Measurements from ENCODE around the gene ZBTB1.

Gene ZBTB1

DNA sequence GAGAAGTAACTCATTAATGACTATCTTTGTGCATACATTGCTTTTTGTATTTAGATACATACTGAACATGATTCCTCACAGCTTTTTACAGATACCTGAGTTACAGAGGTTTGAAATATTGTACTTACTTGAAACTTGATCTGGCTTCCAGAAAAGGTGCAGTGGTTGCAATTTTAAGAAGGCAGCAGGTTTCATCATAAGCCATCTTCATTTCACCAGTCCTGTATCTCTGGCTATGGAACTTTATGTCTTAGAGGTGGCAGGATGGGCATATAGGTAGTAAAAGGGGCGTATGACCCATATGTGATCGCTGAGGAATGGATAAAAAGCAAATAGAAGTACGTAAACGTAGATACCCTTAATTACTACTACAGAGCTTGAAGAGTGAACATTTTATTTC is 13.7 kb downstream of the ZBTB1 start:
- in situ Hi-C loops (cut with HindIII; ENCODE audit: low pct_unique_long_range_greater_than_20kb, low sequenced_read_pairs): no loop called here
- no peak for TF ChIP-seq JUND (IDR thresholded peaks at IDR 0.05; ENCODE audit: low read depth)

DNA sequence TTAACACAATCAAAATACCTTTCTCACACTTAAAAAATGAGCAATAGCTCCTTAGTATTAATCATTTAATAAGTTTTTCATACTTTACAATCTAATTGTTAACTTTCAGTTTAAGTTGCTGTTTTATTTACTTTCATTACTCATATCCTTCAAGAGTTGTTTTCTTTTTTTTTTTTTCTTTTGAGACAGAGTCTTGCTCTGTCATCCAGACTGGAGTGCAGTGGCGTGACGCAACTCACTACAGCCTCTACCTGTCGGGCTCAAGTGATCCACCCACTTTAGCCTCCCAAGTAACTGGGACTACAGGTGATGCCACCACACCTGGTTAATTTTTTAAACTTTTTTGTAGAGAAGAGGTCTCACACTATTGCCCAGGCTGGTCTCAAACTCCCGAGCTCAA is 16.1 kb downstream of the ZBTB1 start:
- DNase-seq (ENCODE audit: low read depth in 1 of 2, low spot score in 1 of 2): no peak
- in situ Hi-C loops (cut with HindIII; ENCODE audit: low pct_unique_long_range_greater_than_20kb, low sequenced_read_pairs): no loop called here
- TF ChIP-seq JUND (IDR thresholded peaks at IDR 0.05; ENCODE audit: low read depth): no peak

More for the DNA sequence above, 13.7 kb downstream of the ZBTB1 start:
- DNase-seq (ENCODE audit: low read depth in 1 of 2, low spot score in 1 of 2): no peak

DNA sequence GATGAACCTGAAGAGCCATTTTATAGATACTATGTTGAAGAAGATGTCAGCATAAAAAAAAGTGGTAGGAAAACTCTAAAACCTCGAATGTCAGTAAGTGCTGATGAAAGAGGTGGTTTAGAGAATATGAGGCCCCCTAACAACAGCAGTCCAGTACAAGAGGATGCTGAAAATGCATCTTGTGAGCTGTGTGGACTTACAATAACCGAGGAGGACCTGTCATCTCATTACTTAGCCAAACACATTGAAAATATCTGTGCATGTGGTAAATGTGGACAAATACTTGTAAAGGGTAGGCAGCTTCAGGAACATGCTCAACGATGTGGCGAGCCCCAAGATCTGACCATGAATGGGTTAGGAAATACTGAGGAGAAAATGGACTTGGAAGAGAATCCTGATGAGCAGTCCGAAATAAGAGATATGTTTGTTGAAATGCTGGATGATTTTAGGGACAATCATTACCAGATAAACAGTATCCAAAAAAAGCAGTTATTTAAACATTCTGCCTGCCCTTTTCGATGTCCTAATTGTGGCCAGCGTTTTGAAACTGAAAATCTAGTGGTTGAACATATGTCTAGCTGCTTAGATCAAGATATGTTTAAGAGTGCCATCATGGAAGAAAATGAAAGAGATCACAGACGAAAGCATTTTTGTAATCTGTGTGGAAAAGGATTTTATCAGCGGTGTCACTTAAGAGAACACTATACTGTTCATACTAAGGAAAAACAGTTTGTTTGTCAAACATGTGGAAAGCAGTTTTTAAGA is 18.2 kb downstream of the ZBTB1 start:
- TF ChIP-seq JUND (IDR thresholded peaks at IDR 0.05; ENCODE audit: low read depth): no peak
- no peak for DNase-seq (ENCODE audit: low read depth in 1 of 2, low spot score in 1 of 2)
- in situ Hi-C loops (cut with HindIII; ENCODE audit: low pct_unique_long_range_greater_than_20kb, low sequenced_read_pairs): no loop called here

DNA sequence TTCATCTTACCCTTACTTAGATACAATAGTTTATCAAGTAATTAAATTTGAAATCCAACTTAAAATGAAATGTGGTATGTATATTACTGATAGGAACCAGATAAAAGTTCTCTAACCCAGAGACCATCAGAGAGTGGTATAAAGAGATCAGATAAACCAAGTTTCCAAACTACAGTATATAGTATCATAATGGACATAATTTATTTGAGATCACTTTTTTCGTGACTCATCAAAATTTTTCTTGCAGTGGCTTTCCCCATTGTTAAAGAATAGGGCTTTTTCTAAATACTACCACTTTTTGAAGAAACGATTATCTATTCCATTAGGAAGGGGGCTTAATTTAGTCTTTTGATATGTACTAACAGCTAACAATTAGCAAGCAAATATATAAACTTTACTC is 20.8 kb downstream of the ZBTB1 start:
- no peak for DNase-seq (ENCODE audit: low read depth in 1 of 2, low spot score in 1 of 2)
- in situ Hi-C loops (cut with HindIII; ENCODE audit: low pct_unique_long_range_greater_than_20kb, low sequenced_read_pairs): no loop called here
- TF ChIP-seq JUND (IDR thresholded peaks at IDR 0.05; ENCODE audit: low read depth): no peak

DNA sequence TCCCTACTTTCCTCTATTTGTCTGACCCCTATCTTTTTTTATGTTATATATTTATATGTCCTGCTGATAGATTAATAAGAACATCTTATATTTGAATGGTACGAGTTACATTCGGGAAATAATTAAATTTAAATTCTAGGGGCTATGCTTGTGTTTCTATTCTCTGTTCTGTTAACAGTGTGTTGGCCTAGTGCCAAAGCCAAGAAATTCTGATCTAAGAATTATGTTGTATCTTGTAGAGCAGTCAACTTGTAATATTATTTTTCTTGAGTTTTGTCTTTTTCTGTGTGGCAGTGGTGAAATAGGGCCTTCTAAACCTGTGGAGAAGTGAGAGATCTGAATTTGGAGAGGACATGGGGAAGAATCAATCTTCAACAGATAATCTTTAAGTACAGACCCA is 27.0 kb downstream of the ZBTB1 start:
- no peak for TF ChIP-seq JUND (IDR thresholded peaks at IDR 0.05; ENCODE audit: low read depth)

DNA sequence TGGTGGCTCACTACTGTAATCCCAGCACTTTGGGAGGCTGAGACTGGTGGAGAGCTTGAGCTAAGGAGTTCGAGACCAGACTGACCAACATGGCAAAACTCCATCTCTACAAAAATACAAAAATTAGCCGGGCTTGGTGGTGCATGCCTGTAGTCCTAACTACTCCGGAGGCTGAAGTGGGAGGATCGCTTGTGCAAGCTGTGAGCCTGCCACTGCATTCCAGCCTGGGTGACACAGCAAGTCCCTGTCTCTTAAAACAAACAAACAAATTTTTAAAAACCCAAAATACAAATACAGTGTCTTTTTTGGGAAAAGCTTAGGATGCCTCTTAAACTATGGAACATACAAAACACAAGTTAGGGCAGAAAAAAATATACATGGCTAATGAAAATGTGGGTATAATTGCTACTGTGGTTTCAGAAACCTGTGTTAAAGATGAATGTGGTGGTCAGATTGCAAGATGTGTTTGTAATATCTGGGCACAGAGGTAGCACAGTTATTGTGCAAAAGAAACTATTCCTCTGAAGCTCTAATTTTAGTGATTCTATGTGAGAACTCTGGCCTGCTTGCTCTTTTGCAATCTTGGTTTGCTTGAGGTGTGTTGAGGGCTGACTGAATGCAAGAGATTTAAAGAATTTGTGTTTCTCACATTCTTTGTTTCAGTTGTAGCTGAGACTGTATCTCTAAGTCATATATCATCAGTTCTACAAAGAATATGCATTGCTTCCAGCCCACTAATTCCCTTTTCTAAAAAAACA is 32.1 kb downstream of the ZBTB1 start:
- in situ Hi-C loops (cut with HindIII; ENCODE audit: low pct_unique_long_range_greater_than_20kb, low sequenced_read_pairs): no loop called here
- DNase-seq (ENCODE audit: low read depth in 1 of 2, low spot score in 1 of 2): peak in 1 of 2 experiments; percentile 43

More for the DNA sequence above, 27.0 kb downstream of the ZBTB1 start:
- in situ Hi-C loops (cut with HindIII; ENCODE audit: low pct_unique_long_range_greater_than_20kb, low sequenced_read_pairs): no loop called here
- no peak for DNase-seq (ENCODE audit: low read depth in 1 of 2, low spot score in 1 of 2)

DNA sequence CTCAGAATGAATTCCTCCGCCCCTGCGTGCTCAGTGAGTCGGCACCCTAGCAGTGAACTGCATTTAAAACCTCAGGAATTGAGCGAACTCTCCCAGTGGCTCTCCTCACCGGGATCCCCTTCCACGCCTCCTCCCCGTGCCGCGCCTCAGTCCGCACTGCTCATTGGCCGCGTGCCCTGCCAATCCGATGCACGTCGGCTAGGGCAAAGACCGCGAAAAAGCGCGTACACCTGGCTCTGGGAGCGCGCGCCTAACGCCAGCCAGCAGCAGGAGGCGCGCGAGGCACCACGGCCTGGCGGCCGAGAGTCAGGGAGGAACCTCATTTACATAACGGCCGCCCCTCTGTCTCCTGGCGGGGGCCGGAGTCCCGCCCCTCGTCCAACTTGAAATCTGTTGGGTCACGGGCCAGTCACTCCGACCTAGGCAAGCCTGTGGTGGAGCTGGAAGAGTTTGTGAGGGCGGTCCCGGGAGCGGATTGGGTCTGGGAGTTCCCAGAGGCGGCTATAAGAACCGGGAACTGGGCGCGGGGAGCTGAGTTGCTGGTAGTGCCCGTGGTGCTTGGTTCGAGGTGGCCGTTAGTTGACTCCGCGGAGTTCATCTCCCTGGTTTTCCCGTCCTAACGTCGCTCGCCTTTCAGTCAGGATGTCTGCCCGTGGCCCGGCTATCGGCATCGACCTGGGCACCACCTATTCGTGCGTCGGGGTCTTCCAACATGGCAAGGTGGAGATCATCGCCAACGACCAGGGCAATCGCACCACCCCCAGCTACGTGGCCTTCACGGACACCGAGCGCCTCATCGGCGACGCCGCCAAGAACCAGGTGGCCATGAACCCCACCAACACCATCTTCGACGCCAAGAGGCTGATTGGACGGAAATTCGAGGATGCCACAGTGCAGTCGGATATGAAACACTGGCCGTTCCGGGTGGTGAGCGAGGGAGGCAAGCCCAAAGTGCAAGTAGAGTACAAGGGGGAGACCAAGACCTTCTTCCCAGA is 35.9 kb downstream of the ZBTB1 start, which contains the start of gene HSPA2:
HSPA2 (plus strand) TSS at position 534 of the 995 bp plus-strand sequence; CDS start at position 643, 109 bp downstream.
- in situ Hi-C loops (cut with HindIII; ENCODE audit: low pct_unique_long_range_greater_than_20kb, low sequenced_read_pairs): no loop called here
- TF ChIP-seq JUND (IDR thresholded peaks at IDR 0.05; ENCODE audit: low read depth): no peak
- DNase-seq (ENCODE audit: low read depth in 1 of 2, low spot score in 1 of 2): peak; percentile 99 to 100

More for the DNA sequence above, 32.1 kb downstream of the ZBTB1 start:
- no peak for TF ChIP-seq JUND (IDR thresholded peaks at IDR 0.05; ENCODE audit: low read depth)

DNA sequence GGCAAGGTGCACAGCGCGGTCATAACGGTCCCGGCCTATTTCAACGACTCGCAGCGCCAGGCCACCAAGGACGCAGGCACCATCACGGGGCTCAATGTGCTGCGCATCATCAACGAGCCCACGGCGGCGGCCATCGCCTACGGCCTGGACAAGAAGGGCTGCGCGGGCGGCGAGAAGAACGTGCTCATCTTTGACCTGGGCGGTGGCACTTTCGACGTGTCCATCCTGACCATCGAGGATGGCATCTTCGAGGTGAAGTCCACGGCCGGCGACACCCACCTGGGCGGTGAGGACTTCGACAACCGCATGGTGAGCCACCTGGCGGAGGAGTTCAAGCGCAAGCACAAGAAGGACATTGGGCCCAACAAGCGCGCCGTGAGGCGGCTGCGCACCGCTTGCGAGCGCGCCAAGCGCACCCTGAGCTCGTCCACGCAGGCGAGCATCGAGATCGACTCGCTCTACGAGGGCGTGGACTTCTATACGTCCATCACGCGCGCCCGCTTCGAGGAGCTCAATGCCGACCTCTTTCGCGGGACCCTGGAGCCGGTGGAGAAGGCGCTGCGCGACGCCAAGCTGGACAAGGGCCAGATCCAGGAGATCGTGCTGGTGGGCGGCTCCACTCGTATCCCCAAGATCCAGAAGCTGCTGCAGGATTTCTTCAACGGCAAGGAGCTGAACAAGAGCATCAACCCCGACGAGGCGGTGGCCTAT is 36.8 kb downstream of the ZBTB1 start:
- in situ Hi-C loops (cut with HindIII; ENCODE audit: low pct_unique_long_range_greater_than_20kb, low sequenced_read_pairs): no loop called here
- TF ChIP-seq JUND (IDR thresholded peaks at IDR 0.05; ENCODE audit: low read depth): no peak

DNA sequence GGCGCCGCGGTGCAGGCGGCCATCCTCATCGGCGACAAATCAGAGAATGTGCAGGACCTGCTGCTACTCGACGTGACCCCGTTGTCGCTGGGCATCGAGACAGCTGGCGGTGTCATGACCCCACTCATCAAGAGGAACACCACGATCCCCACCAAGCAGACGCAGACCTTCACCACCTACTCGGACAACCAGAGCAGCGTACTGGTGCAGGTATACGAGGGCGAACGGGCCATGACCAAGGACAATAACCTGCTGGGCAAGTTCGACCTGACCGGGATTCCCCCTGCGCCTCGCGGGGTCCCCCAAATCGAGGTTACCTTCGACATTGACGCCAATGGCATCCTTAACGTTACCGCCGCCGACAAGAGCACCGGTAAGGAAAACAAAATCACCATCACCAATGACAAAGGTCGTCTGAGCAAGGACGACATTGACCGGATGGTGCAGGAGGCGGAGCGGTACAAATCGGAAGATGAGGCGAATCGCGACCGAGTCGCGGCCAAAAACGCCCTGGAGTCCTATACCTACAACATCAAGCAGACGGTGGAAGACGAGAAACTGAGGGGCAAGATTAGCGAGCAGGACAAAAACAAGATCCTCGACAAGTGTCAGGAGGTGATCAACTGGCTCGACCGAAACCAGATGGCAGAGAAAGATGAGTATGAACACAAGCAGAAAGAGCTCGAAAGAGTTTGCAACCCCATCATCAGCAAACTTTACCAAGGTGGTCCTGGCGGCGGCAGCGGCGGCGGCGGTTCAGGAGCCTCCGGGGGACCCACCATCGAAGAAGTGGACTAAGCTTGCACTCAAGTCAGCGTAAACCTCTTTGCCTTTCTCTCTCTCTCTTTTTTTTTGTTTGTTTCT is 37.6 kb downstream of the ZBTB1 start:
- in situ Hi-C loops (cut with HindIII; ENCODE audit: low pct_unique_long_range_greater_than_20kb, low sequenced_read_pairs): no loop called here
- DNase-seq (ENCODE audit: low read depth in 1 of 2, low spot score in 1 of 2): peak in 1 of 2 experiments; percentile 22
- TF ChIP-seq JUND (IDR thresholded peaks at IDR 0.05; ENCODE audit: low read depth): no peak

More for the DNA sequence above, 36.8 kb downstream of the ZBTB1 start:
- no peak for DNase-seq (ENCODE audit: low read depth in 1 of 2, low spot score in 1 of 2)

DNA sequence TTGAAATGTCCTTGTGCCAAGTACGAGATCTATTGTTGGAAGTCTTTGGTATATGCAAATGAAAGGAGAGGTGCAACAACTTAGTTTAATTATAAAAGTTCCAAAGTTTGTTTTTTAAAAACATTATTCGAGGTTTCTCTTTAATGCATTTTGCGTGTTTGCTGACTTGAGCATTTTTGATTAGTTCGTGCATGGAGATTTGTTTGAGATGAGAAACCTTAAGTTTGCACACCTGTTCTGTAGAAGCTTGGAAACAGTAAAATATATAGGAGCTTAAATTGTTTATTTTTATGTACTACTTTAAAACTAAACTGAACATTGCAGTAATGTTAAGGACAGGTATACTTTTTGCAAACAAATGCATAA is 38.2 kb downstream of the ZBTB1 start:
- in situ Hi-C loops (cut with HindIII; ENCODE audit: low pct_unique_long_range_greater_than_20kb, low sequenced_read_pairs): no loop called here
- no peak for DNase-seq (ENCODE audit: low read depth in 1 of 2, low spot score in 1 of 2)
- no peak for TF ChIP-seq JUND (IDR thresholded peaks at IDR 0.05; ENCODE audit: low read depth)

All from T47D (cell line).